ENCODE measurements around the gene DCST1. TPM values are rescaled to one million over a fixed set of nuclear protein-coding genes. Genes with fewer than 3 reads are reported as not detected.

Gene DCST1
- polyA plus RNA-seq, 1 donor, result 0.58 TPM

DNA sequence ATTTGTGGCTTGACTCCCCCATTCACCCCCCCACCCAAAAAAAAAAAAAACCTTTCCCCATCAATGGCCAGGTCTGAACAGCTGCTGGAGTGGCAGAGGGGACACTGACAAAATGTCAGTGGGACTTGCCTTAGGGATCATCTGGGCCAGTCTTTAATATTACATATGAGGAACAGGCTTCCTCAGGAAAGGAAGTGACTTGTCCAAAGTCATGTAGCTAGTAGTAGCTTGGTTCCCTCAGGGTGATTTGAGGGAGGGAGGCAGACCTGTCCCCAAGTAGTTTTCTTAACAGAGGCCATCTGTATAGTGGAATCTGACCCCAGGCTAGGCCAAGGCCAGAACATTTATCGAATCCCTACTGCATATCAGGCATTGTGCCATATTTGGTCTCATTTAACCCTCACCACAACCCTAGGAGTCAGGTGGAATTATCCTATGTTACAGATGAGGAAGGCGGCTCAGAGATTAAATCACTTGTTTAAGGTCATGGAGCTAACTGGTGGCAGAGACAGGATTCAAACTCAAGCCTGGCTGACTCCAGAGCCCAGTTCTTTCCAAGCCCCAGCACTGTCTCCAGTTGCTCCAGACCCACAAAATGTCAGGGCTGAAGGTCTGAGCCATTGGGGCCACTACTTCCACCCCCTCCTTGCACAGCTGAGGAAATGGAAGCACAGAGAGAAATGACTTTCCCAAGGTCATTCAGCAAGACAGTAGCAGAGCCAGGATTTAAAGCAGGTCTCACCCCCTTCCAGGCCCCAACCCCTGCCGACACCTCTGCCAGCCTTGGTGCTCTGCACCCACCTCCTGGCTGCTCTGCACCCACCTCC lies 20.6 kb upstream of the DCST1 start:
- no peak for DNase-seq

DNA sequence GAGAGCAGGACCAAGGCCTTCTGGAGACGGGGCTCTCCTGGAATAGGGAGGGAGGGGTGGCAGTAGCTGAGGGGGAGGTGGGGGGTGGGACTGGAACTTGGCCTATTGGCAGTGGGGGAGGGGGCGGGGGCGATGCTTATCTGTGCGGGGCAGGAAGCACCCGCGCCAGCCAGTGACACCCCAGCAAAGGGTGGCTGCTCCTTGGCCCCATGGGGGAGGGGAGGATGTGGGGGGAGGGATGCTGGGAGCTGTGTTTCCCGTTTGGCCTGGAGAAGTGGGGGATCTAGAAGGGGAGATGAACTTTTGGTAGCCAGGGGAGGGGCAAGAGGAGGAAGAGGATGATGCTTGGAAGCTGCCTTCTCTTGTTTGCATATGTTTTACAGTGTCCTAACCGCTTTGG lies 20.0 kb upstream of the DCST1 start:
- no peak for DNase-seq

DNA sequence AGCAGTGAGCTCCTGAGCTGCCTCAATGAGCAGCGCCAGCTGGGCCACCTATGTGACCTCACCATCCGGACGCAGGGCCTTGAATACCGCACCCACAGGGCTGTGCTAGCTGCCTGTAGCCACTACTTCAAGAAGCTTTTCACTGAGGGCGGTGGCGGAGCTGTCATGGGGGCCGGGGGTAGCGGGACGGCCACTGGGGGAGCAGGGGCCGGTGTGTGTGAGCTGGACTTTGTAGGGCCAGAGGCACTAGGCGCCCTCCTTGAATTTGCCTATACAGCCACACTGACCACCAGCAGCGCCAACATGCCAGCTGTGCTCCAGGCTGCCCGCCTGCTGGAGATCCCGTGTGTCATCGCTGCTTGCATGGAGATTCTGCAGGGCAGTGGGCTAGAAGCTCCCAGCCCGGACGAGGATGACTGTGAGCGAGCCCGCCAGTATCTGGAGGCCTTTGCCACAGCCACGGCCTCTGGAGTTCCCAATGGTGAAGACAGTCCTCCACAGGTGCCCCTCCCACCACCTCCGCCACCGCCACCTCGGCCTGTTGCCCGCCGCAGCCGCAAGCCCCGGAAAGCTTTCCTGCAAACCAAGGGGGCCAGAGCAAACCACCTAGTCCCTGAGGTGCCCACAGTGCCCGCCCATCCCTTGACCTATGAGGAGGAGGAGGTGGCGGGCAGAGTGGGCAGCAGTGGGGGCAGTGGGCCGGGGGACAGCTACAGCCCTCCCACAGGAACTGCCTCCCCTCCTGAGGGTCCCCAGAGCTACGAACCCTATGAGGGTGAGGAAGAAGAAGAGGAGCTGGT lies 18.7 kb upstream of the DCST1 start:
- DNase-seq, result no peak

DNA sequence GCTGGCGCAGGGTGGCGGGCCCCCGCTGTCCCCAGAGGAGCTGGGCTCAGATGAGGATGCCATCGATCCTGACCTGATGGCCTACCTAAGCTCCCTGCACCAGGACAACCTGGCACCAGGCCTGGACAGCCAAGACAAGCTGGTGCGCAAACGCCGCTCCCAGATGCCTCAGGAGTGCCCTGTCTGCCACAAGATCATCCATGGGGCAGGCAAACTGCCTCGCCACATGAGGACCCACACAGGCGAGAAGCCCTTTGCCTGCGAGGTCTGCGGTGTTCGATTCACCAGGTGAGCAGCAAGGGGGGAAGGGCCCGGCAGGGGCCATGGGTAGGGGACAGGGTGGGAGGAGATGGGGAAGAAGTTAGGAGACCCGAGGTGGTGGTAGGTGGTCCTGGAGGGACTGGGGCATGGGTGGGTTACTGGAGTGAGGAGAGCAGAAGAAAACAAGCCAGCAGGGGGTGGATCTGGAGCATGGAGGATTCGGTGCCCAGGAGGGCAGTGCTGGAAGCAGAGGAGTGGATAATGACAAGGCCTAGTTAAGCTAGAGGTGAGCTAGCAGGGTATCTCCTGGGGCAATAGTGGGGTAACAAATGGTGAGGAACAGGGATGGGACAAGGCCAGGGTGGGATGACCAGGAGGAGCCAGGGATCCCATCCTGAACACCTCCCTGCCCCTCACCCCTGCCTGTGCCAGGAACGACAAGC lies 17.9 kb upstream of the DCST1 start:
- DNase-seq, result no peak

DNA sequence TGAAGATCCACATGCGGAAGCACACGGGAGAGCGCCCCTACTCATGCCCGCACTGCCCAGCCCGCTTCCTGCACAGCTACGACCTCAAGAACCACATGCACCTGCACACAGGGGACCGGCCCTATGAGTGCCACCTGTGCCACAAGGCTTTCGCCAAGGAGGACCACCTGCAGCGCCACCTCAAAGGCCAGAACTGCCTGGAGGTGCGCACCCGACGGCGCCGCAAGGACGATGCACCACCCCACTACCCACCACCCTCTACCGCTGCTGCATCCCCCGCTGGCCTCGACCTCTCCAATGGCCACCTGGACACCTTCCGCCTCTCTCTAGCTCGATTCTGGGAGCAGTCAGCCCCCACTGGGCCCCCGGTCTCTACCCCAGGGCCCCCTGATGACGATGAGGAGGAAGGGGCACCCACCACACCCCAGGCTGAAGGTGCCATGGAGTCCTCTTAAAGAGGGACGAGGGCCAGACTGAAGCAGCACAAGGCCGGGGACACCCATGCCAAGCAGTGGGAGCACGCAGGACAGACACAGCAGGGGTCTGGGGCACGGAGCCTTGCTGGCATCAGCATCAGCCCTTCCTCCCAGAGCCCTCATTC lies 17.3 kb upstream of the DCST1 start:
- DNase-seq, result no peak

DNA sequence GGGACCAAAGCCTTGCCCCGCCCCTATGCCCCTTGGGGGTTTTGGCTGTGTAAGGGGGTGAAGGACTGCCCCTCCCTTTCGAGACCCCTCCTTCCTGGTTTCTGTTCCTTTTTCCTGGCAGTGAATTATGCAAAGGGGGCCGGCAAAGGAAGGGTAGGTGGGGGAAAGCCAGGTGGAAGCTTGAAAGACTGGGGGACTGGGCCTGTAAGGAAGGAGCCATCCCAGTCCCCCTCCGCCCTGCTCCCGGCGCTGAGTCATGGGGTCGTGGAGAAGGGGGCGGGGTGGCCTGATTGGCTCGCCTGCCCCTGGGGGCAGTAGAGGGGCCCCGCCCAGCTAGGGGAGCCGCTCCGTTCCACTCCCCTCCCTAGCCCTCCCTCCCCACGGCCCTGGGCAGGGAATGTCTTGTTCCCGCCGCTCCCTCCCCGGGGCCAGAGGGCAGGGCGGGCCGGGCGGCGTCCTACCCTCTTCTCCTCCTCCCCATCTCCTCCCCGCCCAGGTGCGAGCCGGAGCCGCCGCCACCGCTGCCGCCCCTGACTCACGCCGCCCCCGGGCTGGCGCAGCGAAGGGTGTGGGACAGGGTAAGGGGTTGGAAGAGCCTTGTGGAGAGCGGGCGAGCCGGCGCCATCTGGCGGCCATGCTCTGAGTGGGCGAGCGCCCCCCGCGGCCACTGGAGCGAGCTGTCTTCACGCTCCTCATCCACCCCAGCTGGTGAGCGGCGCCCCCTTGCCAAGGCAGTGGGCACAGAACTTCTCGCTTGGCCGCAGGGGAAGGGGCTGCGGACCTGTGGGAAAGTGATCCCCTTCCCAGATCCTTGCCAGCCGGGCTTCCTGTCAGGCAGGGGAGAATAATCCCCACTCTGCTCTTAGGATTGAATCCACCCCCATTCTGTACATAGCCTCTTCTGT lies 16.3 kb upstream of the DCST1 start:
- DNase-seq, result peak; percentile 87

DNA sequence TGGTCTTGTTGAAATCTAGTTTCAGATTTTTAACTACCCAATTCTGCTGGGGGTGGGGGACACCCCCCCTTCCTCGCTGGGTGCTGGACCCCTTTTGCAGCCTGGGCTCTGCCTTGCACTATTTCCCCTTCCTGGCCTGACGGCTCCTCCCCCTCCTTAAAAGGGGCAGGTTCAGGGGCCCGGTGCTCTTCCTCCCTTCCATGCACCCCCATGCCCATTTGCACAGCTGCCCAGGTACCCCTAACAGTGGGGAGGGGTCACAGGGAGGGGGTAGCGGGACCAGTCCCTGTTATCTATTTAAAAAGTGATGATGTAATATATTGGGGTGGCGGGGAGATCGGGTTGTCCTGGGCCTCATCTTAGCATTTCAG lies 15.7 kb upstream of the DCST1 start:
- no peak for DNase-seq

DNA sequence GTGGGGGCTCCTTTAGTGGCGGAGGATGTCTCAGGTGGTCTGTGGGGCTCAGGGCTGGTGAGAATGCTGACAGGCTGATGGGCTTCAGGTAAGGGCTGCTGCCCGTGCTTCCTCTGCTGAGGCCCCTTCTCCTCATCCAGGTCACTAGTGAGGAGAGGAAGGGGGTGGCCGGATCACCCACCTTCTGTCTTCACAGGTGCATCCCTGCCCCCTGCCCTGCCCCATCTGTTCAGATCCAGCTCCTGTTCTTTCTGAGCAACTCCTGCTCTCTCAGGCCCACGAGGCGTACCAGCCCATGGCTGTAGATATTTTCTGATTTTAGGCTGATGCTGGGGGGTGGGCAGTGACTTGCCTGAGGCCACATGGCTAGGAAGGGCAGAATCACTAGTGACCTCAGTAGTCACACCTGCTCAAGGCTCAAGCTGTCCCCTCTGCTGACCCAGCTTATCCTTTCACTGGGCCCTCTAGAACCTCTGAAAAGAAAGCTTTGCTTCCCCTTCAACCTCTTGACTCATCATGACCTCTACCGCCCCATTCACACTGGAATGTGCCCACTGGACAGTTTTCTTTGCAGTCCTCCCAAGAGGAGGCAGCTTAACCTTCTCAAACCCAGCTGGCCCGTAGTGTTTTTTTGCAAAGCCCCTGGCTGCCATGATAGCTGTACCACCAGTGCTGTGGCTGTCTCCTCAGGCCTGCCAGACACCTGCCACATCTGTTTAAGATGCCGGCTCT lies 14.8 kb upstream of the DCST1 start:
- no peak for DNase-seq

DNA sequence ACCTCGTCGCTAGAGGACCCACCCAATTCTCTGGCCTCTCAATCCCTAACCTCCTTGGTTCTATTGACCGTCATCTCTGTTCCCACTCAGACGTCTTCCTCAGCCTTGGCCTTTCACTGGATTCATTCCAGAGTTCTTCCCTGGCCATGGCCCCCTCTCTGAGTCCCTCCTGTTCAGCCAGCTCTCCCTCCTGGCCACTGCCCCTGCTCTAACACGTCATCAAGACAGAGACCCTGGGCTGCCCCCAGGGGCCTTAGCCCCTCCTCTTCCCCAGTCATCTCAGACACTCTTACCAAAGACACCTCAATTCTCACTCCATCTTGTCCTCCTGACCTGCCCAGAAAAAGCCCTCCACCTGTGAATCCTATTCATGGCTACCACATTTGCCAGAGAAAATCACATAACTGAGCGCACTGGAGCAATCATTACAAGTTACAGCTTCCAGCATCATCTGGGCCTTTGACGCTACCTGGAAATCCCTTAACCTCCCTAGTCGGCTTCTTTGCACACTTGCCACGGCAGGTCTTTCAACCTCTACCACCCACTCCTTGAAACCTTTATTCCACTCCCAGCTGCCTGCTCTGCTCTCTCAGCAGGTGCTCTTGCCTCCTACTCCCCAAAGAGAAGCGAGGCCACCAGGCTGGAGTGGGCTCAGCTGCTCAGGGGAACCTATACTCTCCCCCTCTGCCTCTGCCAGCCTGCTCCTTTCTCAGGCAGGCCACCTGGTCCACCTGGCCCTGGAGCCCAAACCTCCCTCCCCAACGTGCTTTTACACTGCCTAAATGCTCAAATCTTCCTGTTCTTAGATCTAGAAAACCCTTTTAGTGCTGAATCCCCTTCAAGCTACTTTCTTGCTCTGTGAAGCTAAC lies 14.0 kb upstream of the DCST1 start:
- no peak for DNase-seq

DNA sequence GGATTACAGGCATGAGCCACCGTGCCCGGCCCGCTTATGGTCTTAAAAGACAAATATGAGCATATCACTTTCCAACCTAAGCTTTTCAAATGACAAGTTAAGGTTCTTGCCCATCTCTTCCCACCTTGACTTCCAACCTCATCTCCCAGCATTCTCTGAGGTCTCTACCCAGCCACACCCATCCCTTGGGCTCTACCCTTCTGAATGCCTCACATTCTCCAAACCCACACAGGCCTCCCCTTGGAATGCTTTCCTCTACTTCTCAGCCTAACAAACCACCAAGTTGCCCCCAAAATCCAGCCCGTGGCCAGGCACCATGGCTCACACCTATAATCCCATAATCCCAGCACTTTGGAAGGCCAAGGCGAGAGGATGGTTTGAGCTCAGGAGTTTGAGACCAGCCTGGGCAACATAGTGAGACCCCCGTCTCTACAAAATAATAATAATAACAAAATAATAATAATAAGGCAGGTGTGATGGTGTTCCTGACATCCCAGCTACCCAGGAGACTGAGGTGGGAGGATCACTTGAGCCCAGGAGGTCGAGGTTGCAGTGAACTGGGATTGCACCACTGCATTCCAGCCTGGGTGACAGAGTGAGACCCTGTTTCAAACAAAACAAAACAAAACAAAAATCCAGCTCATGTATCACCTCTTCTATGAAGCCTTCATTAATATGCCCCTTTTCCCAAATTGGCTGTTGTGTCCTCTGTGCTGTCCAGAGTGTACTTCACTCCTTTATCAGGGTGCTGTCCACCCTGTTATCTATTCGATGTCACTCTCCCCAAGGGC lies 11.3 kb upstream of the DCST1 start:
- no peak for DNase-seq

DNA sequence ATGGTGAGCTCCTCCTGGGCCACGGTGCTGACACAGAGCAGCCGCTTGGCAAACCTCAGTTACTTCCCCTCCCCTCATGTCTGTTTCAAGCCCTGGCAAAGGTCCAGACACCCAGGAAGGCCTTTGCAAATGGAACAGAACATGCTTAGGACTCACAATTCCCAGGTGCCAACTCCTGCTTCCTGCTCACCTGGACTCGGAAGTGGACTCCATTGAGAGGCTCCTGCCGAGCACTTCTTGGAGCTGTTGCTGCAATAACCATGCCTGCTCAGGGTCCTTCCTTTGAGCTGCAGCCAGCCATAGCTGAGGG lies 10.7 kb upstream of the DCST1 start:
- no peak for DNase-seq

DNA sequence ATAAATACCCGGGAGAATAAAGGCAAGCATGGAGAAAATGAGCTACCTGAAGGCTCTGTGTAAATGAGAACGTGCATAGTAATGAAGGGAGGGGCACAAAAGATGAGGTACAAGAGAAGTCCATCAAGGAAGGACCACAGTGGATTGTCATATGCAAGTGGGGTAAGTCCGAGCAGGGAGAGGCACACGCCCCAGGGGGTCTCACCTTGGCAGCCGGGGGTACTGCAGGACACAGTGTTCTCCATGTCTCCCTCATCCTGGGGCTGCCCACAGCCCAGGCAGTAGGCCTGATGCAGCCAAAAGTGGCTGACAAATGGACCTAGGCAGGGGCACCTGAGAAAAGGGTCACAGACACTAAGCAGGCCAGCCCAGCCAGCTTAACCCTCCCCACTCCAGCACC lies 10.0 kb upstream of the DCST1 start:
- DNase-seq, result no peak

DNA sequence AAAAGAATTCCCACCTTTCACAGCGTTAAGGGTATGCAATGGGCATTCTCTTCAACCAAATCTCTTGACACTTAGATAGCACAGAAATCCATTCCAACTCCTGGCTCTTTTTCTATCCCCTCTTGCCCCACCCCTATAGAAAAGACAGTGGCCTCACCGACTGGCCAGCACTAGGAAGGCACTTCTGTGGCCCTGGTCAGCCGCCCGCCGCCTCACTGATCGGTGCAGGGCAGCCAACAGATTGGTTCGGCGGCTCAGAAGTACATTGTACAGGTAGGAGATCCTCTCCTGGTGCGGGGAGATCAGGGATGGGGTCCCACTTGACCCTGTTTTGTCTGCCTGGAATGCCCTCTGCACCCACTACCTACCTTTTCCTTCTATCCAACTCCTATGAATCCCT lies 9.3 kb upstream of the DCST1 start:
- DNase-seq, result no peak

DNA sequence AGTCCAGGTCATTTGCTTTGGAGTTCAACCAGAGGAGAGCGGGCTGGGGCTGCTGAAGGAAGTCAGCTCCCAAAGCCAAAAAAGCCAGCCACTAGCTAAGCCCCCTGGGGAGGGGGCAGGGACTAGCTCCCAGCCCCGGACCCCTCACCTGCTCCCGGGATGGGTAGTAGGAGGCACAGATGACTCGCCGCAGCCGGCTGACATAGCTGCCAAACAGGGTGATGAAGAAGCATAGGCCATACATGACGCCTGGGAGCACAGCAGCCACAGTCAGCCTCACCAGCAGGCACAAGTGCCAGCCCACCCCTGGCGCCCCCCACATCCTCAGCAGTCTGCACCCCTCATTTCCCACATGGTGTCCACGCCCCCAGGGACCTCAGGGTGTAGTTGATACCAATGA lies 7.5 kb upstream of the DCST1 start:
- DNase-seq, result no peak

DNA sequence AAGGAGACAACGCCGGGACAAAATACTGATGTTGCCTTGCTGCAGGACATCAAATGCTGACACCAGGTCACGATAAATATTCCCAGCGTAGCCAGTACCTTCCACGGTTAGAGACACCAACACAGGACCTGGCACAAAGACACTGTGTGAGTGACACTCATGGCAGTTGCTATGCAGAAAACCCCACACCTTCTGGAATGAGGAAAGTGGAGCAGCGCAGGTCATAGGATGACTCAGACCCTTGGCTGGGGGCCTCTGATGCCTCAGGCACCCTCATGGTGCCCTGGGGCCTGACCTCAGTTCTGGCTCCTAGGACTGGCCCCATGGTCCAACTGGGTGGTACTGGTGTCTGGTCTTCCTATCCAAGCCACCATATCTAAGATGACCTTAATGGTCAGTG lies 7.0 kb upstream of the DCST1 start:
- DNase-seq, result no peak

DNA sequence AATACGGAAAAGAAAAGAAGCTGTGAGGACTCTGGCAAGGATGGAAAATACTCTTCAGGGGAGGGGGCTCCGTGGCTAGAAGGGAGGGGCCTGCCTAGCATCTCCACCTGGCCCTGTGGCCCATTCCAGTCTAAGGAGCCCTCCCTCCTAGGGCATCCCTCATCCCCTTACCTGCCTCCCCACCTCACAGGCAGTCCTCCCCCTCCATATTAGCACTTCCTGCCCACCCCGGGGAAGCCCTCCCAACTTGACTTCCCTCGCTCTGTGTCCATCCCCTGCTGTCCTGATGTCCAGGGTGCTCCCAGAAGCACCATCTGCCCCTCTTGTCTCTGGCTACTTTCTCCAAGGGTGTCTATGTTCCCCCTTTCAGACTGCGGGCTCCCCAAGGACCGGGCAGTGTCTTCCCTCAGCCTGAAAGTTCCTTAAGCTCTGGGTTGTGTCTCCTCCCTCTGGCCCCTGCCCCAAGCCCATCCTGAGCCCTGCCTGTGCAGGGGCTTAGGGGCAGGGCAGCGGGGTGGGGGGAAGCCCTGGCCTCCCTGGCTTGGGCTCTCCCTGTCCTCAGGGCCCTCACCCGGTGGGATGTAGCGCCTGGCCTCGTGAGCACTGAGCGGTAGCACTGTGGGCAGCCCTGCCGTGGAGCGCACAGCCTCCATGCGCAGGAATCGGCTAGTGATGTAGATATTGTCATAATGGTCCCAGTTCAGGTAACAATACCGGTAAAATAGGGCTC lies 3.9 kb upstream of the DCST1 start:
- DNase-seq, result no peak

DNA sequence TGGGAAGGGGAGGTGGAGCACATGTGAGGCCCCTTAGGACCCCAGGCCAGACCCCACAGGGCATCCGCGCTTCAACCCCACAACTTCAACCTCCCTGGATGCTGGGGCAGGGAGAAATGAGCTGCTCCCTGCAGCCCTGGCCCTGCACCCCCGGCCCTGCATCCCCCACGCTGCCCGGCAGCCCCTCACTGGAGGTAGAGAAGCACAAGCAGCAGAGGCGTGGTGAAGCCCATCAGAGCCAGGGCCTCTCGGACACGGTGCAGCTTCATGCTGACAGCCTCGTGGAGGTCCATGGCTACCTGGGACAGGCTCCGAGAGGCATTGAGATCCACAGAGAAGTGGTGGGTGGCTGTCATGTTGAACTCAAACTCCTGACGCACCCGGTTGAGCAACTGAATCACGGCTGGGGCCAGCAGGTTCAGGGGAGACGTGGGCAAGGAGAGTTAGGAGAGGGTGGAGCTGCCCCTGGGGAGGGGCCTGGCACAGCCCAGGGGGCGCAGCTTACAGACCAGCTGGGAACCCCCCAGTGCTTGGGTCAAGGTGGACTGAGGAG lies 3.3 kb upstream of the DCST1 start:
- no peak for DNase-seq

DNA sequence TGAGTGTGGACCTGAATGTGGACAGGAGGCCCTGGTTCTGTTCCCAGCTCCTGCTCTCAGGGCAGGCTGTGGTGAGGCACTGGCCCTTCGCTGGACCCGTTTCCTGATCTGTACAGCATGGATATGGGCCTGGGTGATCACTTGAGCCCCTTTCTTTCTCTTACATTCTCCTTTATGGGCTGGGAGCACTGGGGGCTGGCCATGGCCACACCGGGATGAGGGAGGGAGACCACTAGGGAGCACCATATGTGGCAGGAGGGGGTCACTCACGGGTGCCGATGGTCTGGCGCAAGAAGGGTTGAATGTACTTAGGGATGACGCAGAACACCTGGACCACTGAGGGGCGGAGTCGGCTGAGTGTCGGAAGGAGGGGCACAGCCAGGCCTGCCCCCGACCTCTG lies 2.7 kb upstream of the DCST1 start:
- no peak for DNase-seq

Measured in left kidney (tissue), 2 donors.